Left lobe of liver (tissue), 2 donors: ENCODE data around the gene NLRP1. TPM values are rescaled to one million over a fixed set of nuclear protein-coding genes. Genes with fewer than 3 reads are reported as not detected.
"Not testable (repeated sequence)": the region's sequence is repeated elsewhere in the genome, so short reads cannot be mapped to it uniquely, and the experiment has no call there.

Source experiments
- ATAC-seq: fragments of 200-7000 bp; cut with Tn5 transposase; one replicate; pipeline ENCODE4 v1.9.1; 2020; ENCODE audit warnings: mild to moderate bottlenecking, moderate library complexity
- DNase-seq: peaks from one replicate; pipeline ENCODE4 v3.0.0-alpha.2; 2020; ENCODE audit warnings: low spot score
- total RNA-seq: library from RNA; stranded (reverse); gene quantifications from one replicate; pipeline ENCODE4 v1.2.1, GENCODE V29; 2021
- donor health status: DM: no; HTN: no; CAD: no; lungs with moderate emphysema.
- donor health status: DM: no; HTN: yes; CAD: no.

Gene NLRP1
- total RNA-seq, 1 donor from 2014 or later, result 2.6 TPM

GRCh38 chr17:5588584-5588983 is 4.3 kb upstream of the NLRP1 start:
- ATAC-seq, result no peak
- DNase-seq, result peak; percentile 33

GRCh38 chr17:5587438-5588032 is 3.2 kb upstream of the NLRP1 start:
- DNase-seq, result peak; percentile 45

DNA sequence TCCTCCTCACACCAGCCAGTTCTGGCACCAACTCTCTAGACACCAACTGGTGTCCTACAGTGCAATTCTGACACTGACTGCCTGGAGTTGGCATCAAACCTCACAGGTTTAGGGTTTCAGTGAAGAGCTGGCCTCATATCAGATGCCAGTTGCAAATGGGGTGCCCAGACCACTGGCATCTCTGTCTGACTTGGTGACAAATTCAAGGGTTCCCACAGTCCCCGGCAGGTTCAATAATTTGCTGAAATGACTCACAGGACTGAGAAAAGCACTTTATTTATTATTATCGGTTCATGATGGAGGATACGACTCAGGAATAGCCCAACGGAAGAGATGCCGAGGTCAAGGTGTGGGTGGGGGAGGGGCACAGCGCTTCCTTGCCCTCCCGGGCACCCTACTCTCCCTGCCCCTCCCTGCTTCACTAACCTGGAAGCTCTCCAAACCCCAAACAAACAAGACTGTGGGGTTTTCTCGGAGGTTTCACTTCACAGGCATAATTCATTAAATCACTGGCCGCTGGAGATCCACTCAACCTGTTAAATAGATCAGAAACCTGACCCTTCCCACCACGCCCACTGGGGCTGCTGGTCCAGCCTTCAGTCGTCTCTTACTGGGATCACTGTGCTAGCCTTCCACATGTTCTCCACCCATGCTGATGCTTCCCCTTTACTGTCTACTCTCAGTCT is 1.7 kb upstream of the NLRP1 start:
- ATAC-seq, result no peak
- no peak for DNase-seq

More at GRCh38 chr17:5587438-5588032, 3.2 kb upstream of the NLRP1 start:
- ATAC-seq, result peak; percentile 85

DNA sequence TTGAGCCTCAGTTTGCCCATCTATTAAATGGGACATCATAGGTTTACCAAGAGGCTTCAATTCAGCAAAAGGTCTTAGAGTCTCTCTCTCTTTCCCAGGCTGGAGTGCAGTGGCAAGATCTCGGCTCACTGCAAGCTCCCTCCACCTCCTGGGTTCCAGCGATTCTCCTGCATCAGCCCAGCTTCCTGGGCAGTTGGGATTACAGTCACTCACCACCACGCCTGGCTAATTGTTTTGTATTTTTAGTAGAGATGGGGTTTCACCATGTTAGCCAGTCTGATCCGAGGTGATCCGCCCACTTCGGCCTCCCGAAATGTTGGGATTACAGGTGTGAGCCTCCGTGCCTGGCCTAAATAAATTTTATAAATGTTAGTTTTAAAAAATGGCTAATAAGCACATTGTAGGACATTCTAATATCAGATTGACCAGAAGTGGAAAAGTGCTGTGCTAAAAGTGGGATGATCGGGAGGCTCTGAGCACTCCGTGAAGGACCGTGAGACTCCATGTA is 1.0 kb upstream of the NLRP1 start:
- ATAC-seq (no peak), DNase-seq (no peak)

DNA sequence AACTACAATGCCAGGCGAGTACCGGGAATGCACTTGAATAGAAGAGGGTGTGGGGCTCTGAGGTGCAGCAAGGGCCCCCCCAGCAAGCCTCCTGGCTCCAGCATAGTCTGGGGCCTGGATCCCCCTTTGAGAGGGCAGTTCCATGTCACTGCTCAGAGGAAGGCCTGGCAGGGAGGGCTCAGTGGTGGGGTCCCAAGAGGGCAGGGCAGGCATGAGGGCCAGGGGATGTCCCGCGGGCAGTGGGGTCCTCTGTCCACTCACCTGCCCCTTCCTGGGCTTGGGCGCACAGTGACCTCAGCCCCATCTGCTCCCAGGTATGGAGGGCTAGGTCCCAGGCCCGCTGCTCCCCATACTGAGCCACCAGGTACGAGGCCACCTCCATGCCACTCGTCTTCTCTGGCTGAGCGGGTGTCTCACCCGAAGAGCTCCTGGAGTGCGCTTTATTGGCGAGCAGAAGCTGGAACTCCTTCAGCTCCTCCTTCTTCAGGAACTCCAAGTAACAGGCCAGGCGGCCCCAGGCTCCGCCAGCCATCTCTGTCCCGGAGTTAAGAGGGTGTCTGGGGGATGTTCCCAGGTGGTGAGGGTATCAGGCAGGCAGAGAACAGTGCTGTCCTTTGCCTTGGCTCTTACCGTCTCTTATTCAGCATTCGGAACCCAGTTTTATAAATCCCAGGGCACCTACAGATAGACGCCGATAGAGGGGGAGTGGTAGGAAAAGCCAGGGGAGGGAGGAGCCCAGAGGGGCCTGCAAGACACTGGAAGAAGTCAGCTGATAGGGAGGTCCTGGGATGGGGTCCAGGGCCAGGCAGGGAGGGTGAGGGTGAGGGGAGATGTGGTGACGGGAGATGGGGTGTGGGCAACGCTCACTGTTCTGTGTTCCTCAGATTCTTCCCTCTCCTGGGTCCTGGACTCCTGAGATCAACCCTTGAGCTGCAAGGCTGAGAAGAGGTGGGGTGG is 605 bp downstream of the NLRP1 start:
- no peak for ATAC-seq
- DNase-seq, result no peak

- DNase-seq, result peak; percentile 41
- ATAC-seq, result no peak
Measured at GRCh38 chr17:5582209-5583185, 1.8 kb downstream of the NLRP1 start.

GRCh38 chr17:5581655-5582054 is 2.7 kb downstream of the NLRP1 start:
- ATAC-seq (no peak), DNase-seq (no peak)

GRCh38 chr17:5580969-5581368 is 3.3 kb downstream of the NLRP1 start:
- no peak for DNase-seq
- ATAC-seq, result no peak

DNA sequence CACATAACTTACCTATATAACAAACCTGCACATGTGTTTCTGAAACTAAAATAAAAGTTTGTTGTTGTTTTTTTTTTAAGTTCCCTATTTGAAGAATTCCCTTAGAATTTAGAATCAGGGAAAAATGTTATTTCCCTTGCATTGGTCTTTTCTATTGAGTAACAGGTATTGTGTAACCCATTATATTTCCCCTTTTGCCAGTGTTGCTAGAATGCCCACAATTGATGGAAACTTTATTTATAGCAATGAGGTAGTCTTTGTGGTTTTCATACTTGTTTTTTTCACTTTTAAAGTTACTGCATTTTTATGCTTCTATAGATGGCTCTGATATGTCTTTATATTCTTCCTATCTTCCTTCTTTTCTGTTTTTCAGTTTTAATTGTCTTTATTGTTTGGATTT is 3.9 kb downstream of the NLRP1 start:
- ATAC-seq (no peak), DNase-seq (no peak)

DNA sequence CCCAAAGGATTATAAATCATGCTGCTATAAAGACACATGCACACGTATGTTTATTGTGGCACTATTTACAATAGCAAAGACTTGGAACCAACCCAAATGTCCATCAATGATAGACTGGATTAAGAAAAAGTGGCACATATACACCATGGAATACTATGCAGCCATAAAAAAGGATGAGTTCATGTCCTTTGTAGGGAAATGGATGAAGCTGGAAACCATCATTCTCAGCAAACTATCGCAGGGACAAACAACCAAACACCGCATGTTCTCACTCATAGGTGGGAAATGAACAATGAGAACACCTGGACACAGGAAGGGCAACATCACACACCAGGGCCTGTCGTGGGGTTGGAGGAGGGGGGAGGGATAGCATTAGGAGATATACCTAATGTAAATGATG is 5.5 kb downstream of the NLRP1 start:
- DNase-seq, ATAC-seq: not testable (repeated sequence)

GRCh38 chr17:5573017-5573416 is 11.3 kb downstream of the NLRP1 start:
- ATAC-seq, result not testable (repeated sequence)

GRCh38 chr17:5571281-5571680 is 13.0 kb downstream of the NLRP1 start:
- ATAC-seq (no peak), DNase-seq (no peak)

More at GRCh38 chr17:5573017-5573416, 11.3 kb downstream of the NLRP1 start:
- DNase-seq, result not testable (repeated sequence)

- no peak for ATAC-seq
- no peak for DNase-seq
Measured at GRCh38 chr17:5565808-5566207, 18.5 kb downstream of the NLRP1 start.

DNA sequence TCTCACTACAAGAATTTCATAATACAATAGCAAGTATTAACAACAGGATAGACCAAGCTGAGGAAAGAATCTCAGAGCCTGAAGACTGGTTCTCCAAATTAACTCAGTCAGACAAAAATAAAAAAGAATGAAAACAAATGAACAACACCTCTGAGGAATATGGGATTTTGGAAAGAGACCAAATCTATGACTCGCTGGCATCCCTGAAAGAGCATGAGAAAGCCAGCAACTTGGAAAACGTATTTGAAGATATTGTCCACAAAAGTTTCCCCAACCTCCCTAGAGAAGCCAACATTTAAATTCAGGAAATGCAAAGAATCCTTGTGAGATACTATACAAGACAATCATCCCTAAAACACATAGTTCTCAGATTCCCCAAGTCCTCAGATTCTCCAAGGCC is 20.9 kb downstream of the NLRP1 start:
- no peak for ATAC-seq
- DNase-seq, result no peak

GRCh38 chr17:5562661-5563360 is 21.5 kb downstream of the NLRP1 start:
- DNase-seq (no peak), ATAC-seq (no peak)

- ATAC-seq (no peak), DNase-seq (no peak)
Measured at GRCh38 chr17:5561736-5562571, 22.4 kb downstream of the NLRP1 start.

- DNase-seq (no peak), ATAC-seq (no peak)
Measured at GRCh38 chr17:5560361-5560988, 23.8 kb downstream of the NLRP1 start.
